Fibroblast of skin of left quadriceps (primary cell): ENCODE data around the gene RAB40AL.

Experiments used
- DNase-seq, 2 experiments: peaks; one replicate each; pipeline ENCODE4 v3.0.0-alpha.2; 2013; ENCODE audit warnings: low read depth in 2 of 2

Gene RAB40AL

GRCh38 chrX:102979536-102979935, 42.5 kb downstream of the RAB40AL start:
- DNase-seq: no peak

GRCh38 chrX:102983205-102983604, 46.1 kb downstream of the RAB40AL start:
- no peak for DNase-seq

GRCh38 chrX:102985192-102985591, 48.1 kb downstream of the RAB40AL start:
- DNase-seq: no peak
